HFFc6 (cell line): ENCODE data around the gene SSMEM1. TPM values are rescaled to one million over a fixed set of nuclear protein-coding genes. Genes with fewer than 3 reads are reported as not detected.
A peak's percentile ranks its signal among the peaks of the same experiment; 100 is the strongest.

Experiments used
- DNase-seq: peaks from one replicate; pipeline ENCODE4 v3.0.0-alpha.2; 2018
- H3K27ac Mint-ChIP-seq: 2 replicates; pipeline ENCODE4 v1.8.0; 2020; ENCODE audit warnings: mild to moderate bottlenecking, mixed read lengths
- H3K27me3 Mint-ChIP-seq: 2 replicates; pipeline ENCODE4 v1.8.0; 2021; ENCODE audit warnings: mild to moderate bottlenecking, moderate library complexity, mixed read lengths; ENCODE audit not compliant: insufficient read depth
- H3K36me3 Mint-ChIP-seq: 2 replicates; pipeline ENCODE4 v1.8.0; 2021; ENCODE audit warnings: low read depth, mixed read lengths
- H3K4me1 Mint-ChIP-seq: 2 replicates; pipeline ENCODE4 v1.8.0; 2020; ENCODE audit warnings: low read depth, mixed read lengths
- H3K4me3 Mint-ChIP-seq: 2 replicates; pipeline ENCODE4 v1.8.0; 2020; ENCODE audit warnings: mild to moderate bottlenecking, moderate library complexity, mixed read lengths
- H3K9me3 Mint-ChIP-seq: 2 replicates; pipeline ENCODE4 v1.8.0; 2020; ENCODE audit warnings: mild to moderate bottlenecking, mixed read lengths
- CTCF ChIP-seq: fragments of 200-600 bp; sonication (generic); IDR thresholded peaks from 2 replicates; pipeline ENCODE4 v1.5.0; 2021; ENCODE audit warnings: antibody characterized with exemption, mild to moderate bottlenecking
- long read RNA-seq: library from polyadenylated mRNA; unstranded; transcript quantifications from one replicate; pipeline ENCODE4 v2.0.0, GENCODE V29; 2019
- total RNA-seq, 6 experiments: library from RNA; stranded (reverse); fragmentation: NEBNext Ultra II Directional; extraction: Animal tissue kit (Norgen Biotek cat#: 25700); gene quantifications; 2 replicates in 1 of 6; 3 replicates in 5 of 6; pipeline ENCODE4 v1.2.3, GENCODE V29; 2021

Gene SSMEM1
- total RNA-seq = not detected
- long read RNA-seq = 0 reads

GRCh38 chr7:130207642-130208041 is at the start of gene SSMEM1:
Gene SSMEM1 (plus strand): TSS chr7:130207860. CDS start chr7:130207911, 51 bp downstream.
- no peak for TF ChIP-seq CTCF
- peaks cover 18% of the 10 kb centered on the region for H3K36me3 Mint-ChIP-seq
- no peaks in the 10 kb centered on the region for H3K9me3 Mint-ChIP-seq
- peak; percentile 79 for DNase-seq
- peaks cover 52% of the 10 kb centered on the region for H3K4me1 Mint-ChIP-seq
- H3K27me3 Mint-ChIP-seq = peaks cover 6% of the 10 kb centered on the region
- H3K4me3 Mint-ChIP-seq = peak within 1 kb of the TSS; percentile 15; the same call in 1 of the 2 replicates
- peak within 1 kb of the TSS; percentile 83 for H3K27ac Mint-ChIP-seq

- DNase-seq = no peak
- Mint-ChIP-seq H3K27me3 (no peaks in the 10 kb centered on the region; the same call in none of the 2 replicates), H3K4me1 (no peaks in the 10 kb centered on the region), H3K36me3 (peaks cover 48% of the 10 kb centered on the region), H3K27ac (no peak overlapping the region), H3K9me3 (no peaks in the 10 kb centered on the region), H3K4me3 (no peak overlapping the region)
- no peak for TF ChIP-seq CTCF
These were observed 47.6 kb upstream of the SSMEM1 start for GRCh38 chr7:130160023-130160422.

GRCh38 chr7:130160455-130160854 is 47.2 kb upstream of the SSMEM1 start:
- DNase-seq = no peak
- TF ChIP-seq CTCF = no peak
- no peaks in the 10 kb centered on the region; the same call in none of the 2 replicates for H3K27me3 Mint-ChIP-seq
- H3K4me3 Mint-ChIP-seq = no peak overlapping the region
- no peak overlapping the region for H3K27ac Mint-ChIP-seq
- no peaks in the 10 kb centered on the region for H3K4me1 Mint-ChIP-seq
- no peaks in the 10 kb centered on the region for H3K9me3 Mint-ChIP-seq
- peaks cover 48% of the 10 kb centered on the region for H3K36me3 Mint-ChIP-seq

GRCh38 chr7:130162196-130162595 is 45.5 kb upstream of the SSMEM1 start:
- Mint-ChIP-seq H3K9me3 (no peaks in the 10 kb centered on the region), H3K27ac (no peak overlapping the region), H3K4me1 (no peaks in the 10 kb centered on the region), H3K36me3 (peaks cover 44% of the 10 kb centered on the region), H3K4me3 (no peak overlapping the region), H3K27me3 (no peaks in the 10 kb centered on the region; the same call in none of the 2 replicates)
- no peak for DNase-seq
- TF ChIP-seq CTCF = no peak

GRCh38 chr7:130174237-130174959 is 33.3 kb upstream of the SSMEM1 start:
- DNase-seq = no peak
- Mint-ChIP-seq H3K36me3 (peaks cover 13% of the 10 kb centered on the region; the same call in 1 of the 2 replicates), H3K27me3 (peaks cover 2% of the 10 kb centered on the region), H3K4me3 (no peak overlapping the region), H3K9me3 (no peaks in the 10 kb centered on the region), H3K4me1 (no peaks in the 10 kb centered on the region), H3K27ac (no peak overlapping the region)
- TF ChIP-seq CTCF = no peak
